ENCODE measurements around the gene PDK2.

DNA sequence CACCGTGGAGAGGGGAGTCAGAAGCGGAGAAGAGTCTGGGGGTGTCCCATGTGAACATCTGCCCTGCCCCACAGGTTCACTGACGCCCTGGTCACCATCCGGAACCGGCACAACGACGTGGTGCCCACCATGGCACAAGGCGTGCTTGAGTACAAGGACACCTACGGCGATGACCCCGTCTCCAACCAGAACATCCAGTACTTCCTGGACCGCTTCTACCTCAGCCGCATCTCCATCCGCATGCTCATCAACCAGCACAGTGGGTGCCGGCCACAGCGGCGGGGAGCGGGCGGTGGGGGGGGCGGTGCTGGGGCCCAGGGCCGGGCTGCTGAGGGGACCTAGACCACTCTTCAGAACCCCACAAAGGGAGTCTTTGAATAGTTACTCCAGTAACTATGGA lies 10.7 kb downstream of the PDK2 start:
- TF ChIP-seq, protein P1, sequence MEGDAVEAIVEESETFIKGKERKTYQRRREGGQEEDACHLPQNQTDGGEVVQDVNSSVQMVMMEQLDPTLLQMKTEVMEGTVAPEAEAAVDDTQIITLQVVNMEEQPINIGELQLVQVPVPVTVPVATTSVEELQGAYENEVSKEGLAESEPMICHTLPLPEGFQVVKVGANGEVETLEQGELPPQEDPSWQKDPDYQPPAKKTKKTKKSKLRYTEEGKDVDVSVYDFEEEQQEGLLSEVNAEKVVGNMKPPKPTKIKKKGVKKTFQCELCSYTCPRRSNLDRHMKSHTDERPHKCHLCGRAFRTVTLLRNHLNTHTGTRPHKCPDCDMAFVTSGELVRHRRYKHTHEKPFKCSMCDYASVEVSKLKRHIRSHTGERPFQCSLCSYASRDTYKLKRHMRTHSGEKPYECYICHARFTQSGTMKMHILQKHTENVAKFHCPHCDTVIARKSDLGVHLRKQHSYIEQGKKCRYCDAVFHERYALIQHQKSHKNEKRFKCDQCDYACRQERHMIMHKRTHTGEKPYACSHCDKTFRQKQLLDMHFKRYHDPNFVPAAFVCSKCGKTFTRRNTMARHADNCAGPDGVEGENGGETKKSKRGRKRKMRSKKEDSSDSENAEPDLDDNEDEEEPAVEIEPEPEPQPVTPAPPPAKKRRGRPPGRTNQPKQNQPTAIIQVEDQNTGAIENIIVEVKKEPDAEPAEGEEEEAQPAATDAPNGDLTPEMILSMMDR (conservative IDR thresholded peaks at IDR 0.05; ENCODE audit: low read depth in 2 of 2) = no peak
- TF ChIP-seq POLR2AphosphoS5 (IDR thresholded peaks at IDR 0.05; ENCODE audit: low read depth) = no peak
- no peak for TF ChIP-seq JUNB (IDR thresholded peaks at IDR 0.05; ENCODE audit: unreplicated experiment)
- no peak for TF ChIP-seq STAT1 (IDR thresholded peaks at IDR 0.05; ENCODE audit: unreplicated experiment)
- no peak for TF ChIP-seq EZH2 (IDR thresholded peaks at IDR 0.05; ENCODE audit: low read depth, unreplicated experiment)
- TF ChIP-seq, protein P2, sequence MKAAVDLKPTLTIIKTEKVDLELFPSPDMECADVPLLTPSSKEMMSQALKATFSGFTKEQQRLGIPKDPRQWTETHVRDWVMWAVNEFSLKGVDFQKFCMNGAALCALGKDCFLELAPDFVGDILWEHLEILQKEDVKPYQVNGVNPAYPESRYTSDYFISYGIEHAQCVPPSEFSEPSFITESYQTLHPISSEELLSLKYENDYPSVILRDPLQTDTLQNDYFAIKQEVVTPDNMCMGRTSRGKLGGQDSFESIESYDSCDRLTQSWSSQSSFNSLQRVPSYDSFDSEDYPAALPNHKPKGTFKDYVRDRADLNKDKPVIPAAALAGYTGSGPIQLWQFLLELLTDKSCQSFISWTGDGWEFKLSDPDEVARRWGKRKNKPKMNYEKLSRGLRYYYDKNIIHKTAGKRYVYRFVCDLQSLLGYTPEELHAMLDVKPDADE (IDR thresholded peaks at IDR 0.05) = no peak
- no peak for TF ChIP-seq ZNF331 (CRISPR knock-in tag; IDR thresholded peaks at IDR 0.05; ENCODE audit: low read depth)
- no peak for TF ChIP-seq CREB1 (CRISPR knock-in tag; IDR thresholded peaks at IDR 0.05; ENCODE audit: low read depth)
- TF ChIP-seq, protein P3, sequence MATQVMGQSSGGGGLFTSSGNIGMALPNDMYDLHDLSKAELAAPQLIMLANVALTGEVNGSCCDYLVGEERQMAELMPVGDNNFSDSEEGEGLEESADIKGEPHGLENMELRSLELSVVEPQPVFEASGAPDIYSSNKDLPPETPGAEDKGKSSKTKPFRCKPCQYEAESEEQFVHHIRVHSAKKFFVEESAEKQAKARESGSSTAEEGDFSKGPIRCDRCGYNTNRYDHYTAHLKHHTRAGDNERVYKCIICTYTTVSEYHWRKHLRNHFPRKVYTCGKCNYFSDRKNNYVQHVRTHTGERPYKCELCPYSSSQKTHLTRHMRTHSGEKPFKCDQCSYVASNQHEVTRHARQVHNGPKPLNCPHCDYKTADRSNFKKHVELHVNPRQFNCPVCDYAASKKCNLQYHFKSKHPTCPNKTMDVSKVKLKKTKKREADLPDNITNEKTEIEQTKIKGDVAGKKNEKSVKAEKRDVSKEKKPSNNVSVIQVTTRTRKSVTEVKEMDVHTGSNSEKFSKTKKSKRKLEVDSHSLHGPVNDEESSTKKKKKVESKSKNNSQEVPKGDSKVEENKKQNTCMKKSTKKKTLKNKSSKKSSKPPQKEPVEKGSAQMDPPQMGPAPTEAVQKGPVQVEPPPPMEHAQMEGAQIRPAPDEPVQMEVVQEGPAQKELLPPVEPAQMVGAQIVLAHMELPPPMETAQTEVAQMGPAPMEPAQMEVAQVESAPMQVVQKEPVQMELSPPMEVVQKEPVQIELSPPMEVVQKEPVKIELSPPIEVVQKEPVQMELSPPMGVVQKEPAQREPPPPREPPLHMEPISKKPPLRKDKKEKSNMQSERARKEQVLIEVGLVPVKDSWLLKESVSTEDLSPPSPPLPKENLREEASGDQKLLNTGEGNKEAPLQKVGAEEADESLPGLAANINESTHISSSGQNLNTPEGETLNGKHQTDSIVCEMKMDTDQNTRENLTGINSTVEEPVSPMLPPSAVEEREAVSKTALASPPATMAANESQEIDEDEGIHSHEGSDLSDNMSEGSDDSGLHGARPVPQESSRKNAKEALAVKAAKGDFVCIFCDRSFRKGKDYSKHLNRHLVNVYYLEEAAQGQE (IDR thresholded peaks at IDR 0.05; ENCODE audit: unreplicated experiment) = no peak
- no peak for TF ChIP-seq EZH2phosphoT487 (IDR thresholded peaks at IDR 0.05; ENCODE audit: unreplicated experiment)
- TF ChIP-seq NANOG (IDR thresholded peaks at IDR 0.05; ENCODE audit: borderline replicate concordance) = no peak
